Activated CD8-positive, alpha-beta T cell treated with anti-CD3 and anti-CD28 coated beads for 36 hours (primary cell): Measurements from ENCODE around the gene SVOP. TPM values are rescaled to one million over a fixed set of nuclear protein-coding genes. Genes with fewer than 3 reads are reported as not detected.
"Not testable (repeated sequence)": the region's sequence is repeated elsewhere in the genome, so short reads cannot be mapped to it uniquely, and the experiment has no call there.

Source experiments
- ATAC-seq: fragments of 200-7000 bp; cut with Tn5 transposase; one replicate; pipeline ENCODE4 v1.10.0; 2021; ENCODE audit warnings: mild to moderate bottlenecking, moderate library complexity
- CTCF ChIA-PET: fragments of 350-600 bp; sonication (Branson Sonifier 250); formaldehyde crosslinking; loops from one replicate; lab custom pipeline; 2021; ENCODE audit warnings: antibody characterized with exemption; lab: Charles Lee
- POLR2A ChIA-PET: fragments of 350-600 bp; sonication (Branson Sonifier 250); formaldehyde crosslinking; loops from one replicate; lab custom pipeline; 2021; ENCODE audit warnings: antibody characterized with exemption; lab: Charles Lee
- DNase-seq: peaks from one replicate; pipeline ENCODE4 v3.0.0-alpha.2; 2020
- H3K27ac Mint-ChIP-seq: one replicate; pipeline ENCODE4 v1.8.0; 2021; ENCODE audit warnings: mild to moderate bottlenecking, mixed read lengths
- H3K27me3 Mint-ChIP-seq: one replicate; pipeline ENCODE4 v1.8.0; 2021; ENCODE audit warnings: mixed read lengths
- H3K36me3 Mint-ChIP-seq: one replicate; pipeline ENCODE4 v1.8.0; 2021; ENCODE audit warnings: low read depth, mixed read lengths
- H3K4me1 Mint-ChIP-seq: one replicate; pipeline ENCODE4 v1.8.0; 2021; ENCODE audit warnings: low read depth, mixed read lengths
- H3K4me3 Mint-ChIP-seq: one replicate; pipeline ENCODE4 v1.8.0; 2021; ENCODE audit warnings: mild to moderate bottlenecking, moderate library complexity, mixed read lengths
- H3K9me3 Mint-ChIP-seq: one replicate; pipeline ENCODE4 v1.8.0; 2021; ENCODE audit warnings: mixed read lengths
- CTCF ChIP-seq: fragments of 200-600 bp; IDR thresholded peaks from one replicate; pipeline ENCODE4 v1.8.0; 2022; ENCODE audit warnings: antibody characterized with exemption, mild to moderate bottlenecking
- intact Hi-C: fragments of 100-400 bp; cut with micrococcal nuclease; formaldehyde crosslinking; loops from one replicate; pipeline ENCODE4 v1.10.0; 2022
- total RNA-seq, 2 experiments: library from RNA; stranded (reverse); gene quantifications; one replicate each; pipeline ENCODE4 v1.2.3, GENCODE V29; 2021

Gene SVOP
- total RNA-seq, 2 experiments from 2014 or later: not detected

GRCh38 chr12:109064143-109064542, 43.3 kb upstream of the SVOP start:
- no peak overlapping the region for H3K27ac Mint-ChIP-seq
- peaks cover 8% of the 10 kb centered on the region for H3K36me3 Mint-ChIP-seq
- intact Hi-C loops: no loop called here
- DNase-seq: no peak
- H3K4me3 Mint-ChIP-seq: no peak overlapping the region
- peaks cover 3% of the 10 kb centered on the region for H3K4me1 Mint-ChIP-seq
- H3K9me3 Mint-ChIP-seq: no peaks in the 10 kb centered on the region
- H3K27me3 Mint-ChIP-seq: no peaks in the 10 kb centered on the region
- ATAC-seq: no peak
- POLR2A ChIA-PET: no interaction called here
- TF ChIP-seq CTCF: no peak
- CTCF ChIA-PET: no interaction called here

GRCh38 chr12:109058773-109059172, 37.9 kb upstream of the SVOP start:
- no peak for TF ChIP-seq CTCF
- Mint-ChIP-seq H3K9me3 (no peaks in the 10 kb centered on the region), H3K4me3 (no peak overlapping the region), H3K4me1 (peaks cover 7% of the 10 kb centered on the region), H3K27ac (no peak overlapping the region), H3K27me3 (no peaks in the 10 kb centered on the region), H3K36me3 (peaks cover 6% of the 10 kb centered on the region)
- intact Hi-C loops: no loop called here
- no peak for DNase-seq
- POLR2A ChIA-PET: no interaction called here
- CTCF ChIA-PET: interaction anchor here (1.4 kb wide), 1 partner anchor 34 kb away, joined by 4 read pairs; the partner anchor contains the start of gene ALKBH2
- ATAC-seq: no peak

GRCh38 chr12:109057376-109057775, 36.5 kb upstream of the SVOP start:
- DNase-seq: no peak
- H3K27ac Mint-ChIP-seq: no peak overlapping the region

GRCh38 chr12:109056891-109057290, 36.0 kb upstream of the SVOP start:
- peaks cover 8% of the 10 kb centered on the region for H3K4me1 Mint-ChIP-seq
- no peaks in the 10 kb centered on the region for H3K27me3 Mint-ChIP-seq
- peaks cover 5% of the 10 kb centered on the region for H3K36me3 Mint-ChIP-seq
- ATAC-seq (no peak), DNase-seq (no peak)
- no peak overlapping the region for H3K4me3 Mint-ChIP-seq
- intact Hi-C loops: no loop called here
- H3K9me3 Mint-ChIP-seq: no peaks in the 10 kb centered on the region
- POLR2A ChIA-PET: no interaction called here
- H3K27ac Mint-ChIP-seq: no peak overlapping the region
- CTCF ChIA-PET: no interaction called here
- no peak for TF ChIP-seq CTCF

More at GRCh38 chr12:109057376-109057775, 36.5 kb upstream of the SVOP start:
- ATAC-seq: no peak
- H3K36me3 Mint-ChIP-seq: peaks cover 1% of the 10 kb centered on the region
- ChIA-PET POLR2A (no interaction called here), CTCF (no interaction called here)
- no peak overlapping the region for H3K4me3 Mint-ChIP-seq
- H3K27me3 Mint-ChIP-seq: no peaks in the 10 kb centered on the region
- no peaks in the 10 kb centered on the region for H3K9me3 Mint-ChIP-seq
- intact Hi-C loops: no loop called here
- no peak for TF ChIP-seq CTCF
- H3K4me1 Mint-ChIP-seq: peaks cover 4% of the 10 kb centered on the region

GRCh38 chr12:109054520-109054919, 33.7 kb upstream of the SVOP start:
- Mint-ChIP-seq H3K27me3 (no peaks in the 10 kb centered on the region), H3K9me3 (no peaks in the 10 kb centered on the region), H3K4me3 (peak overlapping the region; percentile 81), H3K27ac (peak overlapping the region; percentile 93), H3K4me1 (peaks cover 10% of the 10 kb centered on the region), H3K36me3 (peaks cover 7% of the 10 kb centered on the region)
- no peak for ATAC-seq
- POLR2A ChIA-PET: interaction anchor here (1.3 to 1.6 kb wide), 2 partner anchors 12 to 44 kb away, joined by 3 to 4 read pairs; no protein-coding TSS in a partner anchor
- intact Hi-C loops: no loop called here
- no peak for TF ChIP-seq CTCF
- CTCF ChIA-PET: no interaction called here
- no peak for DNase-seq

- DNase-seq (peak; percentile 5), ATAC-seq (peak; percentile 6)
- intact Hi-C loops, CTCF ChIA-PET, H3K9me3 Mint-ChIP-seq, H3K36me3 Mint-ChIP-seq, H3K27me3 Mint-ChIP-seq: not testable (repeated sequence)
- Mint-ChIP-seq H3K27ac (peak overlapping the region; percentile 93), H3K4me3 (peak overlapping the region; percentile 81), H3K4me1 (peaks cover 10% of the 10 kb centered on the region)
- POLR2A ChIA-PET: interaction anchor here (0.8 to 1.6 kb wide), 3 partner anchors 12 to 541 kb away, joined by 3 to 4 read pairs (median 3); no protein-coding TSS in a partner anchor
These were observed 33.3 kb upstream of the SVOP start for GRCh38 chr12:109054124-109054513.
